BLaER1 (cell line): Measurements from ENCODE around the gene CCDC82.

Experiments
- H3K27ac ChIP-seq: shearing (Covaris generic); formaldehyde crosslinking; 2 replicates; pipeline ENCODE4 v1.8.1; 2022
- H3K27me3 ChIP-seq: shearing (Covaris generic); formaldehyde crosslinking; 2 replicates; pipeline ENCODE4 v1.8.1; 2022
- H3K36me3 ChIP-seq: shearing (Covaris generic); formaldehyde crosslinking; 2 replicates; pipeline ENCODE4 v1.8.1; 2022
- H3K4me1 ChIP-seq: shearing (Covaris generic); formaldehyde crosslinking; 2 replicates; pipeline ENCODE4 v1.8.1; 2022
- H3K4me2 ChIP-seq: shearing (Covaris generic); formaldehyde crosslinking; 2 replicates; pipeline ENCODE4 v1.8.1; 2022
- H3K4me3 ChIP-seq: shearing (Covaris generic); formaldehyde crosslinking; 2 replicates; pipeline ENCODE4 v1.8.1; 2022
- H3K9ac ChIP-seq: shearing (Covaris generic); formaldehyde crosslinking; 2 replicates; pipeline ENCODE4 v1.8.1; 2022
- H3K9me3 ChIP-seq: shearing (Covaris generic); formaldehyde crosslinking; 2 replicates; pipeline ENCODE4 v1.8.1; 2022
- H4K20me1 ChIP-seq: shearing (Covaris generic); formaldehyde crosslinking; 2 replicates; pipeline ENCODE4 v1.8.1; 2022
- Cebpa-rat ChIP-seq: shearing (Covaris generic); IDR thresholded peaks from 2 replicates; pipeline ENCODE4 v1.8.1; 2022

CCDC82 gene

GRCh38 chr11:96330511-96330859, 59.2 kb downstream of the CCDC82 start:
- Histone ChIP-seq H3K9ac (no peak overlapping the region), H3K4me3 (no peak overlapping the region), H3K4me1 (no peaks in the 10 kb centered on the region), H3K27me3 (no peaks in the 10 kb centered on the region), H4K20me1 (no peaks in the 10 kb centered on the region), H3K9me3 (no peaks in the 10 kb centered on the region), H3K4me2 (no peak overlapping the region), H3K27ac (no peak overlapping the region), H3K36me3 (no peaks in the 10 kb centered on the region)
- peak; percentile 31; the same call in 1 of the 2 replicates for TF ChIP-seq Cebpa-rat

- no peaks in the 10 kb centered on the region for H4K20me1 ChIP-seq
- H3K9me3 ChIP-seq, result no peaks in the 10 kb centered on the region
- no peaks in the 10 kb centered on the region for H3K4me1 ChIP-seq
- H3K9ac ChIP-seq, result no peak overlapping the region
- H3K27ac ChIP-seq, result no peak overlapping the region
- no peak for TF ChIP-seq Cebpa-rat
- H3K27me3 ChIP-seq, result no peaks in the 10 kb centered on the region
- H3K4me2 ChIP-seq, result no peak overlapping the region
- H3K36me3 ChIP-seq, result no peaks in the 10 kb centered on the region
- no peak overlapping the region for H3K4me3 ChIP-seq
Measured at GRCh38 chr11:96329855-96330510, 59.7 kb downstream of the CCDC82 start.

GRCh38 chr11:96329419-96329818, 60.3 kb downstream of the CCDC82 start:
- no peak overlapping the region for H3K9ac ChIP-seq
- no peak overlapping the region for H3K4me3 ChIP-seq
- H3K27ac ChIP-seq, result no peak overlapping the region
- H3K9me3 ChIP-seq, result no peaks in the 10 kb centered on the region
- no peaks in the 10 kb centered on the region for H3K27me3 ChIP-seq
- no peaks in the 10 kb centered on the region for H3K4me1 ChIP-seq
- H3K36me3 ChIP-seq, result no peaks in the 10 kb centered on the region
- no peak for TF ChIP-seq Cebpa-rat
- no peaks in the 10 kb centered on the region for H4K20me1 ChIP-seq
- no peak overlapping the region for H3K4me2 ChIP-seq

- H3K9me3 ChIP-seq, result no peaks in the 10 kb centered on the region
- no peaks in the 10 kb centered on the region for H3K36me3 ChIP-seq
- no peak overlapping the region for H3K4me2 ChIP-seq
- H4K20me1 ChIP-seq, result no peaks in the 10 kb centered on the region
- no peaks in the 10 kb centered on the region for H3K27me3 ChIP-seq
- no peak for TF ChIP-seq Cebpa-rat
- no peaks in the 10 kb centered on the region for H3K4me1 ChIP-seq
- H3K4me3 ChIP-seq, result no peak overlapping the region
- H3K27ac ChIP-seq, result no peak overlapping the region
- no peak overlapping the region for H3K9ac ChIP-seq
Measured at GRCh38 chr11:96328395-96329010, 61.2 kb downstream of the CCDC82 start.

- H3K4me3 ChIP-seq, result no peak overlapping the region
- H3K27me3 ChIP-seq, result no peaks in the 10 kb centered on the region
- TF ChIP-seq Cebpa-rat, result no peak
- no peaks in the 10 kb centered on the region for H3K9me3 ChIP-seq
- H3K27ac ChIP-seq, result no peak overlapping the region
- no peaks in the 10 kb centered on the region for H3K4me1 ChIP-seq
- no peak overlapping the region for H3K4me2 ChIP-seq
- no peak overlapping the region for H3K9ac ChIP-seq
- H4K20me1 ChIP-seq, result no peaks in the 10 kb centered on the region
- no peaks in the 10 kb centered on the region for H3K36me3 ChIP-seq
Measured at GRCh38 chr11:96326959-96327358, 62.8 kb downstream of the CCDC82 start.

GRCh38 chr11:96324912-96325311, 64.8 kb downstream of the CCDC82 start:
- H3K9ac ChIP-seq, result no peak overlapping the region
- no peak overlapping the region for H3K4me2 ChIP-seq
- no peaks in the 10 kb centered on the region for H3K27me3 ChIP-seq
- TF ChIP-seq Cebpa-rat, result no peak
- H3K27ac ChIP-seq, result no peak overlapping the region
- no peak overlapping the region for H3K4me3 ChIP-seq
- no peaks in the 10 kb centered on the region for H3K36me3 ChIP-seq
- H3K9me3 ChIP-seq, result no peaks in the 10 kb centered on the region
- no peaks in the 10 kb centered on the region for H4K20me1 ChIP-seq
- H3K4me1 ChIP-seq, result no peaks in the 10 kb centered on the region

- H4K20me1 ChIP-seq, result no peaks in the 10 kb centered on the region
- no peak overlapping the region for H3K4me3 ChIP-seq
- no peak overlapping the region for H3K4me2 ChIP-seq
- no peak overlapping the region for H3K9ac ChIP-seq
- no peaks in the 10 kb centered on the region for H3K4me1 ChIP-seq
- H3K36me3 ChIP-seq, result no peaks in the 10 kb centered on the region
- no peak for TF ChIP-seq Cebpa-rat
- no peaks in the 10 kb centered on the region for H3K27me3 ChIP-seq
- H3K27ac ChIP-seq, result no peak overlapping the region
- H3K9me3 ChIP-seq, result no peaks in the 10 kb centered on the region
Measured at GRCh38 chr11:96323642-96323985, 66.1 kb downstream of the CCDC82 start.

- no peak overlapping the region for H3K4me2 ChIP-seq
- H3K4me3 ChIP-seq, result no peak overlapping the region
- H4K20me1 ChIP-seq, result no peaks in the 10 kb centered on the region
Measured at GRCh38 chr11:96322775-96323641, 66.7 kb downstream of the CCDC82 start.

GRCh38 chr11:96321091-96321490, 68.6 kb downstream of the CCDC82 start:
- TF ChIP-seq Cebpa-rat, result no peak
- Histone ChIP-seq H3K36me3 (no peaks in the 10 kb centered on the region), H3K4me2 (no peak overlapping the region), H3K9me3 (no peaks in the 10 kb centered on the region), H3K27me3 (no peaks in the 10 kb centered on the region), H3K27ac (no peak overlapping the region), H3K4me3 (no peak overlapping the region), H4K20me1 (no peaks in the 10 kb centered on the region), H3K4me1 (no peaks in the 10 kb centered on the region), H3K9ac (no peak overlapping the region)

More at GRCh38 chr11:96322775-96323641, 66.7 kb downstream of the CCDC82 start:
- Histone ChIP-seq H3K9ac (no peak overlapping the region), H3K27me3 (no peaks in the 10 kb centered on the region), H3K4me1 (no peaks in the 10 kb centered on the region), H3K27ac (no peak overlapping the region), H3K36me3 (no peaks in the 10 kb centered on the region), H3K9me3 (no peaks in the 10 kb centered on the region)
- TF ChIP-seq Cebpa-rat, result no peak
